ENCODE results near the gene FNDC3A.

DNA sequence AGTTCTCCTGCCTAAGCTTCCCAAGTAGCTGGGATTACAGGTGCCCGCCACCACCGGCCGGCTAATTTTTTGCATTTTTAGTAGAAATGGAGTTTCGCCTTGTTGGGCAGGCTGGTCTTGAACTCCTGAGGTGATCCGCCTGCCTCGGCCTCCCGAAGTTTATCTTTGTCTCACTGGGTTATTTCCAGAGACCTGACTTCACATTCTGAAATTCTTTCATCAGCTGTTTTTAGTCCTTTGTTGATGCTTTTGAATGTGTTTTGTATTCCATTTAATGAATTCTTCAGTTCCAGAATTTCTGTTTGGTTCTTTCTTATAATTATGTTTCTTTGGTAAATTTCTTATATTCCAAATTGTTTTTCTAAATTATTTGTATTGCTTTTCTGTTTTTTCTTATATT is 189.0 kb downstream of the FNDC3A start:
- TF ChIP-seq, protein P1, sequence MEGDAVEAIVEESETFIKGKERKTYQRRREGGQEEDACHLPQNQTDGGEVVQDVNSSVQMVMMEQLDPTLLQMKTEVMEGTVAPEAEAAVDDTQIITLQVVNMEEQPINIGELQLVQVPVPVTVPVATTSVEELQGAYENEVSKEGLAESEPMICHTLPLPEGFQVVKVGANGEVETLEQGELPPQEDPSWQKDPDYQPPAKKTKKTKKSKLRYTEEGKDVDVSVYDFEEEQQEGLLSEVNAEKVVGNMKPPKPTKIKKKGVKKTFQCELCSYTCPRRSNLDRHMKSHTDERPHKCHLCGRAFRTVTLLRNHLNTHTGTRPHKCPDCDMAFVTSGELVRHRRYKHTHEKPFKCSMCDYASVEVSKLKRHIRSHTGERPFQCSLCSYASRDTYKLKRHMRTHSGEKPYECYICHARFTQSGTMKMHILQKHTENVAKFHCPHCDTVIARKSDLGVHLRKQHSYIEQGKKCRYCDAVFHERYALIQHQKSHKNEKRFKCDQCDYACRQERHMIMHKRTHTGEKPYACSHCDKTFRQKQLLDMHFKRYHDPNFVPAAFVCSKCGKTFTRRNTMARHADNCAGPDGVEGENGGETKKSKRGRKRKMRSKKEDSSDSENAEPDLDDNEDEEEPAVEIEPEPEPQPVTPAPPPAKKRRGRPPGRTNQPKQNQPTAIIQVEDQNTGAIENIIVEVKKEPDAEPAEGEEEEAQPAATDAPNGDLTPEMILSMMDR (IDR thresholded peaks at IDR 0.05): no peak
- TF ChIP-seq EZH2phosphoT487 (IDR thresholded peaks at IDR 0.05): no peak
- TF ChIP-seq EZH2 (IDR thresholded peaks at IDR 0.05): no peak

All from neural progenitor cell (in vitro differentiated cells).